ENCODE data around the gene WNT5A.
A peak's percentile ranks its signal among the peaks of the same experiment; 100 is the strongest.
"Not testable (repeated sequence)": the region's sequence is repeated elsewhere in the genome, so short reads cannot be mapped to it uniquely, and the experiment has no call there.

WNT5A gene

DNA sequence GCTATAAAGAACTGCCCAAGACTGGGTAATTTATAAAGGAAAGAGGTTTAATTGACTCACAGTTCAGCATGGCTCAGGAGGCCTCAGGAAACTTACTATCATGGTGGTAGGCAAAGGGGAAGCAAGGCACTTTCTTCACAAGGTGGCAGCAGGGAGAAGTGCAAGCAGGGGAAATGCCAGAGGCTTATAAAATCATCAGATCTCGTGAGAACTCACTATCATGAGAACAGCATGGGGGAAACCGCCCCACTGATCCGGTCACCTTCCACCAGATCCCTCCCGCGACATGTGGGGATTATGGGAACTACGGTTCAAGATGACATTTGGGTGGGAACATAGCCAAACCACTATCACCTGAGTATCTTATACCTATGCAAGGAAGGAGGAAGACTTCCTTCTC lies 18.0 kb upstream of the WNT5A start:
- DNase-seq: not testable (repeated sequence)

DNA sequence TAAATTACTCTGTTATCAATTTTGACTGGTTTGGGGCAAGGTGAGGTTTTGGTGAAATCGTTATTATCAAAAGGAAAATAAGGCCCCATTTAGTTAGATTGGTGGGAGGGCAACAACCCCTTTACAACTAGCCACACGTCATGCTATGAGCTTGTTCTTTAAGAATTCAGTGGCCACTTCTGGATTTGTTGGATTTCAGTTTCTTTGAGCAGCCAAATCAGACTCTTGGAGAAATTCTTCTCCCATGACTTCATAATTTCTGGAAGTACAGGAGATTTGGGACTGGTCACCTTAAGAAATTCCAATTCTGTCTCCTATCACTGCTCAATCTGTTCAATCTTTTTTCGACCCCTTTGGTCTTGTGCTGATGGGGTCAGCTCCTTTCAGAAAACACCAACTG lies 14.8 kb upstream of the WNT5A start:
- no peak for DNase-seq

DNA sequence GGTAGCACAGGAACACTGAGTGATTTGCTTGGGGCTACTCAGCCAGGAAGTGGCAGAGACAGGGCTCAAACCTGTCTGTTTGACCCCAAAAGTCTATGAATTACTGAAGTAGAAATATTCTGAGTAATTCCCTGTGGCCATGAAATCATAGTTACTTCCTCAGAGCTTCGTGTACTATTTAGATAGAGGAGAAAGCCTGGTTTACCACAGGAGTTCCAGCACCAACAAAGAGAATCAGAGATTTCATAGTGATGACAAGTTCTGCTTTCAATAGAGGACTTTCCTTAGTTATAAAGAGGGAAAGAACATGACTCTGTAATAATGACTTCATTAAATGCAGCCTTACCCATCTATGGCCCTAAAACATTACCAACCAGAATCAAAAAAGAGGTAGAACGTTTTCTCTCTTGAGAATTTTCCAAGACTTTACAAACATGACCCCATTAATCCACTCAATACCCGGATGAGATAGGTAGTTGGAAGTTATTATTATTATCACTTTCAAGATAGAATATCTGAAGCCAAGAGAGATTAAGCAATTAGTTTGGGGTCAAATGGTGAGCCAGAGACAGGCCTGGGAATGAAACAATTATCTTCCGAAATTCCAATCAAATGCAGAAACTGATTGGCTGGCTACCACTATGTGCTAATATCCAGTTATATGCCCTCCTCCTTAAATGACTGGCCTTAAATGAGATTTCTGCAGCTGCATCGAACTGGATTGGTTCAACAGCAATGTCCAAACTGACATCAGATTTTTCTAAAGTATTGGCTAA lies 13.6 kb upstream of the WNT5A start:
- no peak for DNase-seq

DNA sequence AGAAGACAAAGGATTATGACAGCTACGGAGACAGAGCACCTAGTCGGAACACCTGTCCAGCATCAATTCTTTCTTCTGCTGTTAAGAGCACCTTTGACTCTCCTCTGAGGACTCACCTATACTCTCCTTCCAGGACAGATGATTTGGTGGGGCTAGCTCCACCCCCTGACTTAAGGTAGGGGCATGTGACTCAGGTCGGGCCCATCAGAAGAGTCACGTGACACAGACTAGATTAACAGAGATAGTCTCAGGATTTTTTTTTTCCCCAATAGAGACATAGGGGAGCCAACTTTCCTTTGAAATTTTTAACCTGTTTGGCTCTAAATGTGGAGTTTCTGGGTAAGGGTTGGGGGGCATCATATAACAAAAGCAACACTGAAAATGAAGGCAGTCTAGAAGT lies 11.4 kb upstream of the WNT5A start:
- DNase-seq: no peak

DNA sequence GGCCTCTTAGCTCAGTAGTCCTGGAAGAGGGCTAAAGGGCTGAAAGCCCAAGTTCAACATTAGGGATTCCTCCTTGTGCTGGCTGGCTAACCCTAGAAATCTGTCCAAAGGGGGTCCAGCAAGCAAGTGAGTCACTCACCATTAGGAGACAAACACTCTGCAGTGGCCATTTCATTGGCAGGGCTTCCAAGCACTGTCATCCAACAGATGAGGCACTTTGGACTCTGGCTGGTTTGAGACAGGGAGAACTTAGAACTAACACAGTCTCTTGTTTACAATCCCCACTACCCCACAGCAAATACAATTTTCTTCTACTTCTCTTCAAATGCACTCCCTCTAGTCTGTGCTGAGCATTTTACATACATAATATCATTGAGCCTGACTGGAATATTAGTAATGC lies 10.1 kb upstream of the WNT5A start:
- no peak for DNase-seq

DNA sequence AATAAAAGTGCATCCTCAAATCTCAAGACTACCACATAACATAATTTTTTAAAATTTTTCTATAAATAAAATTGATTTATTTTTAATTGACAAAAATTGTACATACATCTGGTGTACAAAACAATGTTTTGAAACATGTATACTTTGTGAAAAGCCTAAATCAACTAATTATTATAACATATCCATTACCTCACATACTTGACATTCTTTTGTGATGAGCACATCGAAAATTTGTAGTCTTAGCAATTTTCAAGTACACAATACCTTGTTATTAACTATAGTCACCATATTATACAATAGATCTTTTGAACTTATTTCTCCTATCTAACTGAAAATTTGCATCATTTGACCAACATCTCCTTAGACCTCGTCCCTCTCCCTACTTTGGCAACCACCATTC lies 7.9 kb upstream of the WNT5A start:
- DNase-seq: no peak

DNA sequence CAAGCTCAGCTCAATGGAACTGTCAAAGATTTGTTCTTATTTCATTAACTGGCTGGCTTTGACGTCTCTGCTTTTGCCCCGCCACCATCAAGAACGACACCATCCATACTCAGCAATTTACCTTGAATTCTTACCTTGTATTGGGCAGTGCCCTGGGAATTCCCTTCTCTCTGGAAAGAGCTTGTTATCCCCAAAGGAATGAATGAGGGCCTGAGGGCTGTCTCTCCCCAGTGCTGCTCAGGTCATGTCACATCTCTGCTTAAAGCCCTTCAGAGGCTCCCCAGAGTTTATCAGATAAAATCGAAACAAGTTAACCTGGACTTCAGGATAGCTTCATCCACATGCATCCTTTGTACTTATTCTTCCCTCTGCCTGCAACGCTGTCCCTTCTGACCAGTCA lies 5.9 kb upstream of the WNT5A start:
- DNase-seq: no peak

DNA sequence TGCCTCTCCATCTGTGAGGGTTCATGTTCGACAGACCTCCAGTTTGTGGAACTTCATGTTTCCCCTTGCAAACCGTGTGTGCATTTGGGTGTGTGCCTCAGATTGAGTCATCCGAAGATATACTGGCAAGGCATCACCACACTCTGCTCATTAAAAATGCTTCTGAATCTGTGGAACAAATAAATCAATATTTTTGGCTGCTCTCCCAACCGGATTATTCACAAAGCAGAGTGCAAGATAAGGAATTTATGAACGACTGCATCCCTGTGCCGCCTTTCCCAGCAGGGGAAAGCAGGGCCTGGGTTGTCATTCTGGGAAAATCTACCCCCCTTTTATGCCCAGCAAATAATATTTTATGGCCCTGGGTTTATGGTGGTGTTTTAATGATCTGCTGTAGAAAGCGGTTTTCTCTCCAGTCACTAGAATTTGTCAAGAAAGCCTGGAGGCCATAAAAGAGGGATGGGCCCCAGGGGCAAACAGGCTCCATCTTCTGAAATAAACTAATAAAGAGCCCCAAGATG lies 4.2 kb upstream of the WNT5A start:
- DNase-seq: no peak

DNA sequence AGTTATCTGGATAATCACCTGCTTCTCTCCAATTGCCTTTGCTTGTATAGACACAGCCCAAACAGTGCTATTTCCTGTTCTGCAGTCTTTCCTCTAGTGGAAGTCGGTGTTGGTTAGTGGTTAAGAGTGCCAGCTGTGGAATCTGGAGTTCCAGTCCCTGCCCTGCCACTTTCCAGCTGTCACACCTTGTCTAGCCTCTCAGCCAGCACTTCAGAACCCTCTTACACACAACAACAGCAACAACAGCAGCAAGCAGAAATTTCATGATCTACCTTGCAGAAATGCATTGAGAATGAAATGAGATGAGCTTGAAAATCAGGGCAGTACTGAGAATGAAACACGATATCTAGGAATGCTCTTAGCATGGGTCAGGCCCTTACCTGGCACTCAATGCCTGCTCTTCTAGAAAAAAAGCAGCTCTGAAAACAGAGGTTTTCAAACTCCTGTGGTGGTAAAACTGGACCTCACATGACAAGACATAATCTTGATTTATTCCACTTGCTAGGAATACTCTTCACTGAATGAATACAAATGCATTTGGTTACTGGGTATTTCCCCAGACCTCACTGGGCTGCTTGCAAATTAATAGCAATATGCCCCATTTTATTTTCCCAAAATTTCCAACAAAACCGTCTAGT lies 3.3 kb upstream of the WNT5A start:
- no peak for DNase-seq

DNA sequence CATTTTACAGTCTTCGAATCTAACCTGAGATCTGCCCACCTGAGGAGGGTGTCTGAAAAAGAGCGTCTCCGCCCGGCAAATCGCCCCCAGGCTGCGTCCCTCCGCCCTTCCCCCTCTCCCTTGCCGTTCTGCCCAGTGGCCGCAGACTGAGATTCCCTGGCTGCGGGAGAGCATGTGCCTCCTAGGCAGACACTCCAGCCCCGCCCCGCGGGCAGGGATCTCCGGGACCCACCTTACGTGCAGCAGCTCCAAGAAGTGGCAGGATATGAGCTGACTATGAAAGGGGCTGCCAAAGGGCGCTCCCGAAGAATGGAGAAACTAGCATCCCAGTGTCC lies 2.7 kb upstream of the WNT5A start:
- no peak for DNase-seq

DNA sequence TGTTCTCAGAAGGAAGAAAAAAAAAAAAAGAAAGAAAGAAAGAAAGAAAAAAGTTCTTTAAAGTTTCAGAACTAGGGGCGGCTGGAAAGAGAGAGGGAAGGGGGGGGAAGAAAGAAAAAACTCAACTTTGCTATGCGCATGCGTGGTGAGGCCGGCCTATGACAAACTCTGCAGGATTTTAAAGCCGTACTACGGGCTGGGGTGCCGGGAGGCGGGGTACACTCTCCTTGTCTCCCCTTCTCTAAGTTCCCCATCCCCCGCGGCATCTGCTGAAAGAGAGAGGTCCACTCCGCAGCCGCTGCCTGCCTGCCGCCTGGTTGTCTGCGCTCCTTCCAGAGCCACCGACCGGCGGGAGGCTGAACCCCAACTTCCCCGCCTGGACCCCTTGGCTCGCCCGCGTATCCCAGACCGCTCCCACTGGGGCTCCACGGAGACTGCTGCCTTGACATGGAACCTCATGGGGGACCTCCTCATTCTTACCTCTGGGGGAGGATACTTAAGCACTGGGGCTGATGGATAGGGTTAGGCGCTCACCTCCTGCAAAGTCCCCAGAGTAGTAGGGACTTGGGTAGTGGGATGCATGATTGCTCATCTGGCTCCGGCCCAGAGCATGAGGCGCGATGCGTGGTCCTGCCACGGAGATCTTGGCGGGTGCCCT lies 1.4 kb upstream of the WNT5A start:
- DNase-seq: no peak

DNA sequence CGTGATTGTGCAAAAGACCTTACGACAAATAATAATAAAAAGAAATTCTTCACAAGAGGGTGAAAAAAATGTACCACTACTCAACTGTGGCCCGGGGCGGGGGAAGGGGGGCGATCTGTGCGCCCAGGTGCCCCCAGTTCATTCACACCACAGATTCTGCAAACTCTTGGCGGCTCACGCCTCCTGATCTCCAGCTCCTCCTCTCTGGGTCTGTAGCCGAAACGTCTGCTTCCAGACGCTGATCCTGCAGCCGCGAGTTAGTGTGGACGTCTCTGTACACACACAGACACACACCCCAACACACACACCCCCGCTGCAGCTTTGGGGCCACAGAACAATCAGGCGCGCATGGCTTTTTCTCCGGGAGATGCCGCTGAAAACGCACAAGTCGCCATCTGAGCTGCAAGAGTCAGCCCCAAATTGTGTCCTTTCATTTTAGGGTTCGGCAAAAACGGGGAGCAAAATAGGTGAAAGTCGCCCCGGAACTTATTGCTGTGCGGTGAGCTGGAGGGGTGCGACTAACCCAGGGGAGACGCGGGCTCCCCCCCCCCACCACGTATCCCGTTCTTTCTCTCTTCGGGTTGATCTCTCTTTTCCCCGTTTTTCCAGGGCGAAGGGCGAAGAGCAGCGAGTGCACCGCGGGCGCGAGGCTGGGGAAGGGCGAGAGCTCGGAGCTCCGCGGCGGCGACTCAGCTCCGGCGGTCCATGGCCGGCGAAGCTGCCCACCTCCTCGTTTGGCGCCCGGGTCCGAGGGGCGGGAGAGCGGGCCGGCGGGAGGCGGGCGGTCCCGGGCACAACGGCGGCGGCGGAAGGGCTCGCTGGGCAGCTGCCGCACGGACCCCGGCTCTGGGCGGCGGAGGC lies 505 bp upstream of the WNT5A start:
- no peak for DNase-seq

DNA sequence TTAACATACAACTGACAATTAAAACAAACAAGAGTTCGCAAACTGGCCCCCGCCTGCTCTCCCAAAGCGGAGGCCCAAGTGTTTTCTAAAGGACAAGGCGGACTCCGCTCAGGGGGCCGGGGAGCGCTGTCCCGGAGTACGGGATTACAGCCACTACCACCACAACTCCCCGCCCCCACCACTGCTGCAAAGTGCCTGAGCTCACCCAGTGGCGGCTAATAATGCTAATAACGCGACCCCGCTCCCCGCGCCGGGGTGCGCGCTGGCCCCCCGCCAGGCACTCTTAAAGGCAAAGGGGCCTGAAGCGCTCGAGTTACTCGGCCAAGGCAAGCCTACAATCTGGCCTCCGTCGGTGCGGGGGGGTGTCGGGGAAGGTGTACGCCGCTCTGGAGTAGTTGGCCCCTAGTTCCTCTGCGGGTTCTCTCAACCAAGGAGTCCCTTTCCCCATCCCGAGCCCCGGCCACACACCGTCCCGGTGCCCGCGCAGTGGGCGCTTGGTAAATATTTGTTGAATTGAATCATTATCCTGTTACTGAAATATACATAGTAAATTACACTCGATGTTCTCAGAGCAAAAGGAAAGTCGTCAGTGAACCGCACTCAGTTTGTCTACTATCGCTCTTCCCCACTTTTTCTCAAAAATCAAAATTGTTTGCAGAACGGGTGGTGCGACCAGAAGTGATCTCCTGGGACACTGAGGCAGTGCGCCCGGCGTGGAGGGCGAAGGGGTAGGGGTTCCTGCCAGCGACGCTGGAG lies 827 bp downstream of the WNT5A start:
- no peak for DNase-seq

DNA sequence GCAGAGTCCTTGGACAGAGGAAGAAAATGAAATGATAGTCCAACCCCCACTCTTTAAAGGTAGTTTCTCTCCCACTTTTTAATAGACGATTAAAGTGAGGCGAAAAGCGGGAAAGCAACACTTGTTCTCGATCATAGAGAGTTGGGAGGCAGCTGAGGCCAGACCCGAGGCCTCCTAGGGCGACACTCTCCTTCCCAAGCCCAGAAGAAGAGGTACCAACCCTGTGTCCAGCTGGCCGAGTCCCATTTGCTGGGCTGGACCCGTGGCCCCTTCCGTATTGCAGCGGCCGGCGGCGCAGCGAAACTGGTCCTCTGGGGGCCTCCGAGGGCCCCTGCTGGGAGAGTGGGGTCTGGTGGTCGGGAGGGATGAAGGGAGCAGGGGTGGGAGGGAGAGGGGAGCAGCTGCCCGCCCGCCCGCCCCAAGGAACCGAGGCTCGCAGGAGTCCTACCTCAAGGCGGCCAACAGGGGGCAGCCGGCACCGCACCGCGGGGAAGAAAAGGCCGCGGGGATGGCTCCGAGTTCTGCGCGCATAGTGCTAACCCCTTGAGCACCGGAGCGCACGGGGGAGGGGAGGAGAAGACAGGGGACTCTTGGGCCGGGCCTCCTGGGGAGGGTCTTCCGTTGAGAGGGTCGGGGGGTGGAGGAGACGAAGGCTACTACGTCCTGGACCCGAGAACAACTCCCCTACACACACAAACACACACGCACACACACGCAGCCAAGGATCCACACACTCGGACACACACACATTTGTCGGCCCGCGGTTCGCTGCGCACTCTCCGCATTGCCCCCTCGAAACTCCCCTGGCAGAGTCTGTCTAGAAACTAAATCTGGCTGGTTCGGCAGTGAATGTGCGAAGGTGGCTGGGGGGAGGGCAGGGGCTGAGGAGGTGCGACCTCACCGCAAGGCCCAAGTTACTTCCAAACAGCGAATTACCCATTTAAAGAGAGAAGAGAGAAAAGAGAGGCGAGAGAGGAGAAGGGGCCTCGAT lies 2.0 kb downstream of the WNT5A start:
- DNase-seq: peak in 1 of 4 experiments; percentile 4

DNA sequence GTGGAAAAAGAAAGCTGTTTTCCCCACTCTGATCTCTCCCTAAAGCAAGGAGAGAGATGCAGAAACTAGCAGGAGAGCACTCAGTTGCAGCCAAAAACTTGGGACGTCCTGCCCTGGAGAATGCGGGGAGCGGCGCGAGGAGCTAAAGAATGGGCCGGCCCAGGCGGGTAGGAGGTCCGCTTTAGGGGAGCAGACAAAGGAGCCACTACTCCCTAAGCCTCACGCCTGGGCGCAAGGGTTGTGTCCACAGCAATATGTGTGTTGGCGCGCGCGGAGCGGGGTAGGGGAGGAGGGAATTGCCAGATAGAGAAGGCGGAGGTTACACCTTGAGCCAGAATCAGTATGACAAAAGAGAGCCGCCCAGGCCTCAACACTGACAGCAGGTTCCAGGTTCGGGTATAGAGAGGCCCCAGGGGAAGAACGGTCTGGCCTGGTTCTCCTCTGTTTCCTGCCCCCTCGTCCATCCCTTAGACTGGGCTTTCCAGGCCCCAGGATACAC lies 2.9 kb downstream of the WNT5A start:
- no peak for DNase-seq

DNA sequence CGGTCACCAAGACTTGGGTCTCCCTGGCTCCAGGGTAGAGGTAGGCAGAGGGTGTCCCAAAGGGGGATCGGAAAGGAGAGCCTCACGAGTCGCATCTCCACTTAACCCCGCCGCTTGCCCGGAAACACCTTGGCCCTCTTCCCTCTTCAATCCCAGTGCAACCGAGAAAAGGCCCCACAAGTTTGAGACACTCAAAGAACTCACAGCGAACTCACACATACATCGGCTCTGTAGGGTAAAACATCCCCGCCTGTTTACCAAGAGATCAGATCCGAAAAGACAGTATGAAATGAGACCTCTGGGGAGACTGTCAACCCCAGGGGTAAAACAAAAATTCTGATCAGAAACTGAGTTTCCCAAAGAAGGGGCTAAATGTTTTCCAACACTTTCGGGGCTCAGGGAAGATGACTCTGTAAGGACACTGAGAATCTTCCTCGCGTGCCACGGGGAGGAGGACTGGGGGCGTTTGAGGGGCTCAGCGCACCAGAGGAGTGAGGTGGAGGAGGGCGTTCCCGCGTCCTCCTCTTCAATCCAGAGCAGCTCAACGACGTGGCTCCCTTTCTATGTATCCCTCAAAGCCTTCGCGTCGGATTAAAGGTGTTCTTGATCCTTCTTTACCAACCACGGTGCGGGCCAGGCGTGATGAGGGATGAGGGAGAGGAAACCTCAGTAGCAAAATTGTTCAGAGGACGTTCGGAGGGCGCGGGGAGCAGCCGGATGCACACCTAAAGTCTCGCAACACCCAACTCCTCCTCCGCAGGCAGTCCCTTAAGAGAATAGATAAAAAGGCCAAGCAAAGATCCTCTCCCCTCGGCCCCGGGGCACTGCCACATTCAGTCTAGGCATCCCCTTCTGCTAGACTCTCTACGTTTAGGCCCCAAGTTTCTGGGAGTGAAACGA lies 3.7 kb downstream of the WNT5A start:
- no peak for DNase-seq

DNA sequence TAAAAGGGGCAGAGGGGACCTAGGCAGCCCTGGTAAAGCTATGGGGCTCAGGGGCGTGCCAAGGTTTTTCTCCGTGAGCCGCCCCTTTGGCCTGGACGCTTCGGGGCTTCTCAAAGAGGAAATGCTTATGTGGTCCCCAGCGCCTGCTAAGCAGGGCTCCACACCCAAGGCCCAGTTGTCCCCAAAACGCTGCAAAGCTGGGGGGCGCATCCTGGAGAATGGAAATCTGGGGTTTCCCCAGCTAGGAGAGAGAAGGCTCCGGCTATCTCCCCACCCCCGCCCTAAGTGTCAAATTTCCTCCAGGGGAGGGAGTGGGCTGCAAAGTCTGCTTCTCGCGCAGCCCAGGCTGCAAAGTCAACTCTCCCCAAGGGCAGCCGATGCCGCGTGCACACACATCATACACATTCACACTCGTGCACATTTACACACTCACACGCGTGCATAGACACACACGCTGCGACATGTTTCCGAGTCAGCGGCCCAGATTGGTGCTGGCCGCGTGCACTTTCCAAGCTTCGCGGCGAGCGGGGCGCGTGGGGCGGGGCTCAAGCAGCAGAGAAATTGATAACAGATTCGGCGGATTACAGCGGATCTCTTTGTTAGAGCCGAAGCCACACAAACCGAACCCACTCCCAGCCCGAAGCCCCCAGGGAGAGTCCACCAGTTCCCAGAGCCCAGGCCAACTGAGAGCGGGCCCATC lies 4.5 kb downstream of the WNT5A start:
- no peak for DNase-seq

DNA sequence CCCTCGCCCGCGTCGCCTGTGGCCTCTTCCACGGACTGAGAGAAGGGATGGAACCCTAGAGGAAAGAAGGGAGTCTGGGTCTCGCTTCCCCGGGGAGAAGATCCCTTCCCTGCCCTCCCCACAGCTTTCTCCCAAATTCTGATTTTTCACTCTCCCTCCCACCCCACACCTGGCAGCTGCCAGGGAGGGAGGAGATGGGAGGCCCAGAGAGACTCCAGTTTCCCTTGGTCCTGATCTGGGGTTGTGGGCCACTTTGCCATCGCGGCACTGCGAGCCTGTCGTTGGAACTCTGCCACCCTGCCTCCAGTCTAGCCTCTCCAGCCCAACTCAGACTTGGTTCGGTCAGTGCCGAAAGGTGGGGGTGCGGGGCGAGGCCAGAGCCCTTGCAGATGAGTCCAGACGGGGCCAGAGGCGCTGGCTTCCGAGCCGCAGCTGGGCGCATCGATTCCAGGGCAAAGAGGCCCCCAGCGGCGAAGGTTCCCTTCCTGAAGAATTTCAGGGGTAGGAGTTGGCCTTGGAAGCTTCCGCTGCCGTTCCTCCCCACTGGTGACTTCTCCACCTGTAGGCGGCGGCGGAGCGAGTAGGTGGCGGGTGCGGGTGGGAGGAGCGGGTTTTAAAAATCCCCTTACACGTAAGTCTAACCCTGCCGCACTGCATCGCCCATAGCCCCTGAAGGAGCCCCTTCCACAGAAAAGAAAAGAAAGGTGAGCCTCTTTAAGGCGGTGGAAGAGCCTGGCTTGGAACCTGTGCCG lies 5.2 kb downstream of the WNT5A start:
- no peak for DNase-seq
